HG03196 (cell line): ENCODE data around the gene NFE2L1.
"Not testable (repeated sequence)": the region's sequence is repeated elsewhere in the genome, so short reads cannot be mapped to it uniquely, and the experiment has no call there.

Source experiments
- ATAC-seq: cut with Tn5 transposase; IDR thresholded peaks from one replicate; pipeline ENCODE4 v1.9.1; 2021; ENCODE audit not compliant: unreplicated experiment

The NFE2L1 gene, protein sequence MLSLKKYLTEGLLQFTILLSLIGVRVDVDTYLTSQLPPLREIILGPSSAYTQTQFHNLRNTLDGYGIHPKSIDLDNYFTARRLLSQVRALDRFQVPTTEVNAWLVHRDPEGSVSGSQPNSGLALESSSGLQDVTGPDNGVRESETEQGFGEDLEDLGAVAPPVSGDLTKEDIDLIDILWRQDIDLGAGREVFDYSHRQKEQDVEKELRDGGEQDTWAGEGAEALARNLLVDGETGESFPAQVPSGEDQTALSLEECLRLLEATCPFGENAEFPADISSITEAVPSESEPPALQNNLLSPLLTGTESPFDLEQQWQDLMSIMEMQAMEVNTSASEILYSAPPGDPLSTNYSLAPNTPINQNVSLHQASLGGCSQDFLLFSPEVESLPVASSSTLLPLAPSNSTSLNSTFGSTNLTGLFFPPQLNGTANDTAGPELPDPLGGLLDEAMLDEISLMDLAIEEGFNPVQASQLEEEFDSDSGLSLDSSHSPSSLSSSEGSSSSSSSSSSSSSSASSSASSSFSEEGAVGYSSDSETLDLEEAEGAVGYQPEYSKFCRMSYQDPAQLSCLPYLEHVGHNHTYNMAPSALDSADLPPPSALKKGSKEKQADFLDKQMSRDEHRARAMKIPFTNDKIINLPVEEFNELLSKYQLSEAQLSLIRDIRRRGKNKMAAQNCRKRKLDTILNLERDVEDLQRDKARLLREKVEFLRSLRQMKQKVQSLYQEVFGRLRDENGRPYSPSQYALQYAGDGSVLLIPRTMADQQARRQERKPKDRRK

DNA sequence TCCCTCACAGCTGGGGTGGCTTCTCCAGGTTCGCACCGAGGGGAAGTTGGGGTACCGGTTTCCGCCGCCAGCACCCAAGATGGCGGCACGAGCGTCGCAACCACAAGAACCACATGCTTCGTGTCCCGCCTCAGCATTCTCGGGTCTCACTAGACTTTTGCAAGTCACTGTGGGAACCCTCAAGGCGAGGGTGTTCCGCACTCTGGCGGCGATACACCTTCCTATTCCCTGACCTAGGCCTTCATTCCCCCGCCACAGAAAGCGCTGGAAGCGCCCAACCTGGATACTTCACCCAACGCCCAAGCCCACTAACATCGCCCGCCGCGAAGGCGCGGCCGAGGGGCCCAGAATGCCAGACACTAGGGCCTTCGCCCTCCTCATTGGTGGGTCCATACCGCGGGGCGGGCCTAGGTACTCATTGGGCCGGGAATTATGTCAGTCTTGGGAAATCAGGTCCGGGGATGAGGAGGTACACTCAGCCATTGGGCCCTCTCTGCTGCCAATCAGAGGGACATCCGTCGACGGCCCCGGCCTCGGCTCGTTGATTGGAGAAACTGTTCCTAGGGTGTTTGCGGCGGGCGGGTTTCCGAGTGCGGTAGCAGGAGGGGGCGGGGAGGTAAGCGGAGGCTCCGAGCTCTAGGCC, at the start of gene NFE2L1:
TSS of gene NFE2L1 (plus strand) at position 619 of the 643 bp plus-strand sequence. CDS start 2,760 bp downstream, outside the sequence.
- peak; percentile 86 for ATAC-seq

- ATAC-seq, result no peak
These were observed 48.6 kb upstream of the NFE2L1 start for GRCh38 chr17:47999582-47999981.

DNA sequence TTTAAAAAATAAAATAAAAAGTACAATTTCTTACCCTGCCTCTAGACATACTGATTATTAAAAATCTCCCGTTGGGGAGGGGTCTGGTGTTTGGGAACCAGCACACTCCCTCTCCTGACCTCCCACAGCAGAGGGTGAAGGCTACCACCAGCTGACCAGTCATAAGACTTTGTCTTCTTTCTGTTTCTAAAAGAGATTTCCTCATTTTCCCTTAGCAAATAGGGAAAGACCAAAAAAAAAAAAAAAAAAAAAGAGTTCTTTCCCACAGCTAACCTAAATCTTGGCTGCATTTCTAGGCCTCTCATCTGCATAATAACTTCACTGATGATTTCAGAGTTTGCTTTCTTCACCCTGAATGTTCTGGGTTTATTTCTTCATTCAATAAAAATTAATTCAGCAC, 47.0 kb upstream of the NFE2L1 start:
- no peak for ATAC-seq

DNA sequence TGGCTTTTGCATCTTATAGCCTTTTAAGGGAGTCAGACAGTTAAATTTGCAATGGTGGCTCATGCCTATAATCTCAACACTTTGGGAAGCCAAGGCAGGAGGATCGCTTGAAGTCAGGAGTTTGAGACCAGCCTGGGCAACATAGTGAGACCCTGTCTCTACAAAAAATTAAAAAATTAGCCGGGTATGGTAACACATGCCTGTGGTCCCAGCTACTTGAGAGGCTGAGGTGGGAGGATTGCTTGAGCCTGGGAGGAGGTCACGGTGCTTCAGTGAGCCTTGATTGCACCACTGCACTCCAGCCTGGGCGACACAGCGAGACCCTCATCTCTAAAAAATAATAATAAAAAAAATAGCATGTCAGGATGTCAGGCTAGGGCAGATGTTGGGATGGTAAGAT, 46.5 kb upstream of the NFE2L1 start:
- ATAC-seq, result not testable (repeated sequence)

- ATAC-seq, result peak; percentile 61
These were observed 45.8 kb upstream of the NFE2L1 start for GRCh38 chr17:48002266-48002915.

GRCh38 chr17:48002916-48003416, 45.2 kb upstream of the NFE2L1 start:
- ATAC-seq, result no peak

DNA sequence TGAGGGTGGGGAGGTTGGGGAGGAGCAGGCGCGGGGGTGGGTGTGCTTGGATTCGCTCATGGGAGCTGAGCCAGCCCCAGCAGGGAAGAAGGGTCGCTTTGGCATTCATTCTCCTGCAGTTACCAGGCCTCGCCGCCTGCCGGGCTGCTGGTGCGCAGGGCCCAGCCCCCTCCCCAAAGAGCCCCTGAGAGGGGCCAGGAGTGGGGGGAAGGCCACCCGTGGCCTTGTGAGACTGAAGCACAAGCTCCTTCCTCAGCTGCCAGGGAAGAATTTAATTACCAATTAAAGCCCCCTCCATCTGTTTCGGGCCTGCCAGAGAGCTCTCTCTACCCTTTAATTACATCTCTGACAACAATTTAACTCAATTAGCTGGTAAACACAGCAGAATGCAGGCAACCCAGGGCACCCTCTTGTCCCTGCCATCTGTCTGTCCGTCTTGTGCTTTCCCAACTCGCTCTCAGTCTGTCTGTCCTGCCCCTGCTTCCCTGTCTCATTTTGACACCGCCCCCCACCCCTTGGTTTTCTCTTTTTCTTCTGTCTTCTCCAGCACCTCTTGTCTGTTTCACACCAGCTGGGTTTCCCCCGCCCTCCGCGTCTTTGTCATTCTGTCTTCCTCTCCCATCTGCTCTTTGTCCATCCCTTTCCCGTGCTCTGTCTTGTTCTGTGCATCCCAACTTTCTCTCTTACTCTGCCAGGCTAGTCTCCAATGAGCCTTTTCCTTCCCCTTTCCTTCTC, 44.6 kb upstream of the NFE2L1 start:
- ATAC-seq, result no peak

DNA sequence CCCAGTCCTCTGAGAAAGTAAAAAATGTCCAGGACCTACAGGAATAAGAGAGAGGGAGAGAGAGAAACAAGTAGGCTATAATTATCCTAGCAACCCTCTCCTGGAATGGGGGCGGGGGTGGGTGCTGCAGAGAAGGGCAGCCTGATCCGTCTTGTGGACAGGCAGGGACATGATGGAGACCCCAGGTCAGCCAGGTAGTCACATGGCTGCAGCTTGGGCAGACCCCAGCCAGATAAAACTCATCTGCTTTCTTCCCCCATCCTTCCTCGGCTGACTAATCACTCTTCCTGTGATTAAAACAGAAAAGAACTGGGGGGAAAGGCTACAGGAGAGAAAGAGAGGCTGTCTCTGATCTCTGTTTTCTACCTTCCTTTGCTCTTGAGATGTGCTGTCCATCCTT, 43.2 kb upstream of the NFE2L1 start:
- ATAC-seq, result no peak

DNA sequence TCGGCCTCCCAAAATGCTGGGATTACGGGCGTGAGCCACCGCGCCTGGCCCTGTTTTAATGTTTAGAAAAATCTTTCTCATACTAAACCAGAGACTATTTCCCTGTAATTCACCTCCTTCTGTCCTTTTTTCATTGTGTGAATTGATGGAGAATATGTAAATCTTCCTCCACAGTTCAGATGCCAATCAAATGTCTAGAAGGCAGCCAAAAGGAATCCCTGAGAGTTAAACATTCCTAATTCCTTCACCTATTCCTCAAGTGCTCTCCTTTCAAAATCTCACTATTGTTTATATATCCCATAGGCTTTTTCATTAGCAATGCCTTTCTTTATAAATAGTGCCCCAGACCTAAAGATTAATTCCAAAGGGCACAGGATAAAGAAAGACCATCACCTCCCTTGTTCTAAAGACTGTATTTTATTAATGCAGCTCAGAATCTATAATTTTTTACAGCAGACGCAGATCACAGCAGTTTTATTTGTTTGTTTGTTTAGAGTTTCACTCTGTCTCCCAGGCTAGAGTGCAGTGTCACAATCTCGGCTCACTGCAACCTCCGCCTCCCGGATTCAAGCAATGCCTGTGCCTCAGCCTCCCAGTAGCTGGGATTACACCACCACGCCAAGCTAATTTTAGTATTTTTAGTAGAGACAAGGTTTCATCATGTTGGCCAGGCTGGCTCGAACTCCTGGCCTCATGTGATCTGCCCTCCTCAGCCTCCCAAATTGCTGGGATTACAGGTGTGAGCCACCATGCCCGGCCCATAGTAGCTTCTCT, 41.0 kb upstream of the NFE2L1 start:
- no peak for ATAC-seq

- no peak for ATAC-seq
These were observed 38.0 kb upstream of the NFE2L1 start for GRCh38 chr17:48010193-48010592.

DNA sequence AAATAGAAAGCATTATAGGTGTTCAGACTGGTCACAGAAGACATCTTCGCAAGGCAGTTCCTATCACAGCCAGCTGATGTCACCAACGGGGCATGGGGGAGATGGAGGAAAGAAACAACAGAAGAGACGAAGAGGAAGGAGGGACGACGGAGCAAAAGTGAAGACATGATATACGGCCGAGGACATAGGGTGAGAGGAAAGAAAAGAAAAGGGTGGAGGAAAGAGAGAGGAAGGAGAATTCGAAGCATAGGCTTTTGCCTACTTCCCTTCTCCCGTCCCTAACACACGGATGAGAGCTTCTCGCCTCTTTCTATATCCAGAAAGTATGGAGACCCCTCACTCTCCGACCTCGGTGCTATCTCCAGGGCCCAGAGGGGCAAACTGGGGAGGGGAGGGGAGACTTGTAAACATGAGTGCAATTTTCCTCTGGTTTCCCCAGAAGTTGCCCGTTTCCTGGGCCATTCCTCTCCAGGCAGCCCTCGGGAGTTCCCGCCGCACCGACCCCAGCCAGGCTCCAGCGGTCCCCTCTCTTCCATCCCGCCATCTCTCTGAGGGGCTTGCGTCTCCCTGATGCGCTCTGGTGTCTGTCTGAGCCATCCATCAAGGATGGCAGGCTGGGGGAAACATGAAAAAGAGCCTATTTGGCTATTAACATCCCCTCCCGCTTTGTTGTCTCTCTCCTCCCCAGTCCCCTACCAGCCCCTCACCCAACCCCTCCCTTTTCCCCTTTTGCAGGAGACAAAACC, 36.6 kb upstream of the NFE2L1 start:
- no peak for ATAC-seq

DNA sequence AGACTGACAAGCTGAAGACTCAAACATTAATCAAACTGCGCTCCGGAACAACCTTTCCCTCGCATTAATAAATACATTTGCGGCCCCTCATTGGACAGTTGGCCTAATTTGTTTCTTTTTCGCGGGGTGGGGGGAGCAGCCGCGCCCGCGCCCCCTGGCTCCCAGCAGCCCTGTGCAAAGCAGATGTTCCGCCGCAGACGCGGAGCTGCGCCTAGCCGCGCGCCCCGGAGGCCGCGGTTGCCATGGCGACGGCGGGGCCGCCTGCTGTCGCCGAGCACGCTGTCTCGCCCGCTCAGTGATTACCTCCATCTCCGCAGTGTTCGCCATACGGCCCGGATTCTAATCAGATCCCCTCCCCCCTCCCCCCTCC, 36.0 kb upstream of the NFE2L1 start:
- no peak for ATAC-seq

- ATAC-seq, result no peak
These were observed 35.5 kb upstream of the NFE2L1 start for GRCh38 chr17:48012654-48013053.

GRCh38 chr17:48013876-48014594, 34.1 kb upstream of the NFE2L1 start:
- ATAC-seq, result no peak

- no peak for ATAC-seq
These were observed 33.5 kb upstream of the NFE2L1 start for GRCh38 chr17:48014595-48015111.

DNA sequence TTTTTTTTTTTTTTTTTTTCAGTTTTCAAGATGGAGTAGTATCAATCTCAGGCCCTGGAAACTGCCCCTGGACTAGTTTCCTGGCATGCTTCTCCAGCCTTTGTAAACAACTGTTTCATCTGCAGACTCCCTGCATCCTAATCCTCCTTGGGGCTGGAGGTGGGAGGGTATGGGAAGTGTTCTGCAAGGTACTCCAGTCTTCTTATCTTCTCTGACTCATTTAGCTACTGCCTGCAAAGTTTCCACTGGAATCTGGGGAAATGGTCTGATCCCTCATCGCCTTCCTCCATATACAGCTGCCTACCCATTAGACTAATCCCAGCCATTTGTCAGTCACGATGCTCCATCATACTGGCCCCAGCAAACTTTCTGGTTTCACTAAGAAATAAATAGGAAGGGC, 32.0 kb upstream of the NFE2L1 start:
- no peak for ATAC-seq

DNA sequence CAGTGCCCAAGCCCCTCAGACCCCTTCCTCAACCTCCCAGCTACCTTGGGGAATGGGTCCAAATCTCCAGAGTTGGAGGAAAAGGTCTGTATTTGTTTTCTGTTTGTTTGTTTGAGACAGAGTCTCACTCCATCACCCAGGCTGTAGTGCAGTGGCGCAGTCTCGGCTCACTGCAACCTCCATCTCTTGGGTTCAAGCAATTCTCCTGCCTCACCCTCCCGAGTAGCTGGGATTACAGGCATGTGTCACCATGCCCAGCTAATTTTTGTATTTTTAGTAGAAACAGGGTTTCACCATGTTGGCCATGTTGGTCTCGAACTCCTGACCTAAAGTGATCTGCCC, 30.4 kb upstream of the NFE2L1 start:
- not testable (repeated sequence) for ATAC-seq

DNA sequence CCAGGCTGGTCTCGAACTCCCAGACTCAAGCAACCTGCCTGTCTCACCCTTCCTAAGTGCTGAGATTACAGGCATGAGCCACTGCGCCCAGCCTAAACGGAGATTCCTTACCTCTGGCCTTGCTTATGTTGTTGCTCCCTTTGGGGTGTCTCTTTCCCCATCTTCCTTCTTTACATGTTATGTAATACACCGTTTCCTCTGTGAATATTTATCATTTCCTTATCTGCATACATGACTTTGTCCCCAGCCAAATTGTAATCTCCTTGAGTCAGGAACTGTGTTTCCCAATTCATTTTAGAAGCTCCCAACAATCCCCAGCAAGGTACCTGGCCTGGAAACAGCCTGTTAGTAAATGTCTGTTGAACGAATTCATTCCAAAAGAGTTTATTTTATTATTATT, 26.2 kb upstream of the NFE2L1 start:
- no peak for ATAC-seq
